HG03064 (cell line): Measurements from ENCODE around the gene DPY19L1.
"Not testable (repeated sequence)": the region's sequence is repeated elsewhere in the genome, so short reads cannot be mapped to it uniquely, and the experiment has no call there.

Experiments used
- ATAC-seq: cut with Tn5 transposase; IDR thresholded peaks from one replicate; pipeline ENCODE4 v1.9.1; 2021; ENCODE audit warnings: low read depth; ENCODE audit not compliant: unreplicated experiment

The DPY19L1 gene

GRCh38 chr7:35036361-35037171, 719 bp downstream of the DPY19L1 start:
- ATAC-seq = no peak

- ATAC-seq = no peak
These were observed 1.7 kb downstream of the DPY19L1 start for GRCh38 chr7:35035511-35035961.

DNA sequence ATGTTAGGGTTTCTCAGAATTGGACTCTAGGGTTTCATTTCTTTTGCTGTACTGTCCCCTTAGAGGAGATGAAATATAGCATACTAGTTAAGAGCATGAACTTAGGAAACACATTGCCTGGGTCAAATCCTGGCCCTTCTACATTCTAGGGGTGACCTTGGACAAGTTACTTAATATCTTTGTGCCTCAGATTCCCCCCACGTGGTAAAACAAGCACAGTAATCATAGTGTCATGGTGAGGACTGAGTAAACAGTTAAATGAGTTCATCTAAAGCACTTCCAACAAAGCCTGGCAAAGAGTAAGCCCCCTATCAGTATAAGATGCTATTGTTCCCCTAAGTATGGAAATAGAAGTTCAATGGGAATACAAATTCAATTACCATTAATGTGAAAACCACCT, 5.1 kb downstream of the DPY19L1 start:
- ATAC-seq = no peak

GRCh38 chr7:35030848-35031247, 6.4 kb downstream of the DPY19L1 start:
- no peak for ATAC-seq

DNA sequence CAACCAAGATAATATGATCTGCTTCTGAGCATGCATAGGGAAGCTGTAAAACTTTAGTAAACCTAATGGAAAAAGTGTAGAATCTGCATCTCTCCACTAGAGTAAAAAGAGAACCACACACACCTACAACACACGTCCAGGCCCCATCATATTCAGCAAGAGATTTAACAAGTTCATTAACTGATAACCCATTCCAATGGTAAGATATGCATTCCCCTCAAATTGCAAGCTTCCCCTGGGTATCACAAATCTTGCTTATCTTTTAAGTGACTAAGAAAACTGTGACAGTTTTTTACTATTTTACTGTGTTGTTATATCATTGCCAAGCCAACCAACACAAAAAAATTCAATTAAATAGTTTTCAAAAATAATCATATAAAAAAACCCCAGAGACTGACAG, 8.0 kb downstream of the DPY19L1 start:
- ATAC-seq = no peak

GRCh38 chr7:35026150-35026549, 11.1 kb downstream of the DPY19L1 start:
- no peak for ATAC-seq

DNA sequence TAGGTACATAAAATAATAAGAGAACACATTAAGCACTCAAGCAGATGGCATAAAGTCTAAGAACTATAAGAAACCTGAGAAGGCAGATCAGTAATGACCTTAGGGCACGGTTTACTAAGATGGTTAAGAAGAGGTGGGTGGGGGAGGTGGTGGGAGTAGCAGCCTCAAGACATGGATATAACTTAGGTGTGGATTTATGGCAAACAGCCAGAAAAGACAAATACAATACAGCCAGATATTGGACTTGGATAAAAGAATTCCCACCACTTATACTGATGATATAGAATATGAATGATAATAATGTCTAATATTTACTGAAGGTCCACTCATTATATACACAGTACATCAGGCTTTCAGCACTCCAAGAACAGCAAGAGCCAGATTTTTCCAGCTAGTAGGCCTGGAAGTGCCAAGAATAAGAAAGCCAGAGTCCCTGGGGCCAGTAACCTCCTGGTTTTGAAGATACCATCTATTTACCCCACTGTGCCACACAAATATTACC, 11.9 kb downstream of the DPY19L1 start:
- no peak for ATAC-seq

GRCh38 chr7:35024298-35024697, 13.0 kb downstream of the DPY19L1 start:
- no peak for ATAC-seq

DNA sequence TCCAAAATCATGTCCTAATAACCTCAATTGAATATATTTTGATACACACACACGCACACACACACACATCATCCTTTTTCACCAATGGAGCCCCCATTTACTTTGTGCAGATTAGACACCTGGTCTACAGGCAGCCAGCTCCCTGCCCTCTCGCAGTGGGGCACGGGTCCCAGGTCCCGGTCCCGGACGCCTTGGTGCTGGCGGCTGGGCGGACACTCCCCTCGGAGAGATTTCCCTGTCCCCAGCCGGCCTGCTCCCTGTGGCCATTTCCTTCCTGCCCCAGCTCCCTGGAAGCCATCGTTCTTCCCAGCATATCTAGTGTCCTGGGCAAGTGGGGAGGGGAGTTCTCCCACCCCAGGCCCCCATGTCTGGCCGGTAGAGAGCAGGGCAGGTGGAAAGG, 14.6 kb downstream of the DPY19L1 start:
- ATAC-seq = no peak

DNA sequence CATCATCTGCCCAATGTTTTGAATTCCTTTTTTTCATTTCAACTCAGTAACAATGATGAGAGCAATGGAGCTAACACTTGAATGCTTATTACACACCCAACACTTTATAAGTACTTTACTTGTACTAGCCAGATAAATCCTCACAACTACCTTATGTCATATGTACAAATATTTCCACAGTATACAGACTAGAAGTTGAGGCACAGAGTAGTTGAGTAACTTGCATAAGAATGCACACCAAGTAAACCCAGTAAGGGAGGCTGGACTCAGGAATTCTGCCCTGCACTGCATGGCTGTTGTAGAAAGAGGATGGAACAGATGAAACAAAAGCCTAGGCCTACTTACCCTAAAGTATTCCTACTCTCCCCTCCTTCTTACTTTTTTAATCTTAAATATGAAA, 15.8 kb downstream of the DPY19L1 start:
- ATAC-seq = no peak

DNA sequence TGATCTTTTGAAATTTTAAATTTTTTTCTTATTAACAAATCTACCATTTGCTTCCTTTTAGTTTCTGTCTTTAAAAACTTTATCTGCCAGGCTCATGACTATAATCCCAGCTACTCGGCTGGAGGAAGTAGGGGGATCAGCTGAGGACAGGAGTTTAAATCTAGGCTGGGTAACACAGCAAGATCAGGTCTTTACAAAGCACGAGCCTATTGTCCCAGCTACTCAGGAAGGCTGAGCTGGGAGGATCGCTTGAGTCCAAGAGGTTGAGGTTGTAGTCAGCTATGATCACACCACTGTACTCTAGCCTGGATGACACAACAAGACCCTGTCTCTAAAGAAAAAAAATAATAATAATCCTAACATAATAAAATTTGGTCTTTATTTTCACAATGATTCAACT, 17.5 kb downstream of the DPY19L1 start:
- ATAC-seq = no peak

GRCh38 chr7:35019179-35019729, 18.0 kb downstream of the DPY19L1 start:
- ATAC-seq = no peak

- no peak for ATAC-seq
These were observed 21.9 kb downstream of the DPY19L1 start for GRCh38 chr7:35015346-35015859.

- no peak for ATAC-seq
These were observed 25.1 kb downstream of the DPY19L1 start for GRCh38 chr7:35012160-35012559.

GRCh38 chr7:35011085-35011484, 26.2 kb downstream of the DPY19L1 start:
- no peak for ATAC-seq

- no peak for ATAC-seq
These were observed 29.5 kb downstream of the DPY19L1 start for GRCh38 chr7:35007768-35008167.

DNA sequence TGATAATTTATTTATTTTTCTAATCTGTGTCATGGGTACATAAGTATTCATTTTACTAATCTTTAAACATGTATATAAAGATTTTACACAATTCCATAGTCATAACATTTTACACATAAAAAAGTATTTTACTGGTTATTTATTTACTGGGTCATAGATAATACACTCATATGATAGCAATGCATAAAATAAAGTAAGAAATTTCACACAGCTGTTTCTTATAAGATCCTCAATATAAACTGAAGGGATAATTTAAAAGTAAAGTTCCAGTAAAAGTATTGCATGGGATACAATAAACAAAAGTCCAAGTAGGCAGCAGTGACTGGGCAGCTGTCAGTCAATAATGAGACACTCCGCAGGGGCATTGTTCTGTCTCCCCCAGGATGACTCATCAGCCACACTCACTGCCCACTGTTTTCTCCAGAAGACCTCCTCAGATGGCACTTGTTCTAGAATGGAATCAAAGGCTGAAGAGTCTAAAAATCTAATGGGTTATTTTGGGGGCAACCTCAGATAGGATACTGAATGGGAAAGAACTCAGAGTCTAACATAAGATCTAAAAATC, 32.7 kb downstream of the DPY19L1 start:
- ATAC-seq = no peak

- no peak for ATAC-seq
These were observed 33.5 kb downstream of the DPY19L1 start for GRCh38 chr7:35003679-35004303.

DNA sequence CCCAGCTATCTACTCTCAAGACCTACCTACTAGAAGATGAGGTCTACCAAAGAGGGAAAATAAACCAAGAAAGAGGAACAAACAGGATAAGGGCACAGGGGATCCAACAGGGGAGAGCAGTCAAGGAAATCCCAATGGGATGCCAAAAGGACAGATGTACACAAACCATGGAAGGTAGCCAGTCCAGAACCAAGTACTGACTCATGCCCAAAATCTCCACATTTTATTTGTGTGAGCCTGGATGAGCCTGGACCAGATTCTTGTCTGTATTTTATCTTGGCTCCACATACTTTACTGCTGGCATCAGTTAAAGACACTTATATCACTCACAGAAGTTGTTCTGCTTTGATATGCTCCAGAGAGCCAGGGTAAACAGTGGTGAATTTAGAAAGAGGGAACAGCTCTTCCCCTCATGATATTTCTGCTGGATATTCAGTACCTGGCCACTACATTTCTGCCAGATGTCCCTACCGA, 34.1 kb downstream of the DPY19L1 start:
- not testable (repeated sequence) for ATAC-seq

DNA sequence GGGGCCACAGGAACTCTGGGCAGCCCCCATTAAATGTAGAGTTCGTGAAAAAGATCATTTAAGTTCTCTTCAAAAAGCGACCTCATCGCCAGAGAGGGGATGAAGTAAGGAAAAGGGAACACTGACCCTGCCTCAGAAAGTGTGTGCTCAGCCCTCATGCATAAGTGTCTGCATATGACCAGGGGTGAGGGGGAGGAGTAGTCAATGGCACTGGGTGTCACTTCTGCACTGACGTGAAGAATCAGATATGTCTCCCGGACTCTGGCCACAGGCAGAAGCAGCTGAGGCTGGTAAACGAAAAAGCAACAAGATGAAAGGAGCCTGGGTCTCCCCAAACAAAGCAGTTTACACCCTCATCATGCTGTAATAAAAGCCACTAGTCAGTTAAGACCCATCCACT, 39.0 kb downstream of the DPY19L1 start:
- not testable (repeated sequence) for ATAC-seq
